Hypothalamus (tissue), 51 donors: ENCODE data around the gene AMBP.

ENCODE experiments used
- DNase-seq, 51 donors: peaks; one replicate each; lab custom pipeline; 2025; lab: John Stamatoyannopoulos, UW

The AMBP gene

GRCh38 chr9:114077162-114077837, 800 bp downstream of the AMBP start:
- no peak for DNase-seq

- no peak for DNase-seq
Measured at GRCh38 chr9:114076237-114077161, 1.6 kb downstream of the AMBP start.

GRCh38 chr9:114075602-114076001, 2.5 kb downstream of the AMBP start:
- DNase-seq, result no peak

DNA sequence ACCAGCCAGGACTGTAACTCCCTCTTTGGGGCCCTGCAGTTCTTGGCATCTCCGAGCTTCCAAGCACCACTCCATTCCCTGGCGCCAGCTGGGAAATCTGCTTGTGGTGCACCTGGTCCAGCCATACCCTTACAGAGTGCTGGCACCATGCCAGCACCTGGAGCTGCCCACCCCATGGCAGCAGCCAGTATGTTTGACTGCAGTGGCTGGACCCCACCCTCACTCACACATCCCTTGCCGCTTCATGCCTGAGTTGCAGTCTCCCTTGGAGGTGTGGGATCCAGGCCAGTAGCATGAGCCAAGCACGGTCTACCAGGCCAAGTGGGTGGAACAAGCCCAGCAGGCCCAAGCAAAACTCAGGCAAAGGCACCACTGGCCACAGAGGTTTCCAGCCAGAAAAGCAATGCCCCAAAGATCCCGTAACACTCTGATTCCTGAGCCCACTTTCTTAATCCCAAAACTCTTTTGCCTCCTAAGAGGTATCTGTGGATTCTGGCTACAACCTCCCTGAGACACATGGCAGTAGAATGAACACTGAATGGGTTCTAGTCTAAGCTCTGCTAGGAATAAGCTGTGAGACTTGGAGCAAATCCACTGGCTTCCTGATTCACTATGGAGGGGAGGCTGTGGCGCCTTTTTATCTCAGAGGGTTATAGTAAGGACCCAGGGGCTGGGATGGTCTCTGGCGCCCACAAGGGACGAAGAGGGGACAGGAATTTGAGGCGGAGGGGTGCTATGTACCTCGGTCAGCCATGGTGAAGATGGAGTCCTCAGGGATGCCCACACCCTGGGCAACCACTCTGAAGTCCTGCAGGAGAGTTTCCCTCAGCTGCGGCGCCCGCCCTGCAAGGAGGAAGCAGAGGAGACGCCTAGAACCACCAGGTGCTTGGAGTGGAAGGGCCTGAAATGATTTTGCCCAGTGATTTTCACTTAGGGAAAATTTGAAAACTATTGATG, 5.6 kb downstream of the AMBP start:
- peak in 29 of 51 donors; percentile 4 to 62 (median 32) for DNase-seq

DNA sequence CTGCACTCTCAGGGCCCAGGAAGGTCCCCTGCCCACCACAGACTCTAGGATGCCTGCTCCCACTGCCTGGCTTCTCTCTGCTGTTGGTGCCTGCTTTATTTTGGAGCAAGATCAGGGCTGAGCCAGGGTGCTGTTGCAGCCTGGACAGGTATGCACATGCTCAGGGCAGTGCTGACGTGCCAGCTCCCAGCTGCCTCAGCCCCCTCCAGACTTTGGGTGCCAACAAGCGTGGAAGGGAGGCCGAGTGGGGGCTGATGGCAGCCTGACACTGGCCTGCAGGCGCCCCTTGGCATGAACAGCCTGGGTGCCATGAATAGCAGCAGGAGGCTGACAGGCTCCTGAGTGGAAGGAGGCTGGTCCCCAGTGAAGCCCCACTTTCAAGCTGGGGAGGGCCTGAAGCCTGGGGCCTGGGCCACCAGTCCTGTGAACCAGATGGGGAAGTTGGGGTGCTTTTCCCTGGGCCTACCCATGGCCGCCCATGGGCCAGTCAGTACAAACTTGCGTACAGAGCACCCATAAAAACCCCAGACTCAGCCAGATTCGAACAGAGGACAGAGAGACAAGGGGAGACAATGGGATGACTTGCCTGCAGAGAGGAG, 6.8 kb downstream of the AMBP start:
- DNase-seq, result no peak

DNA sequence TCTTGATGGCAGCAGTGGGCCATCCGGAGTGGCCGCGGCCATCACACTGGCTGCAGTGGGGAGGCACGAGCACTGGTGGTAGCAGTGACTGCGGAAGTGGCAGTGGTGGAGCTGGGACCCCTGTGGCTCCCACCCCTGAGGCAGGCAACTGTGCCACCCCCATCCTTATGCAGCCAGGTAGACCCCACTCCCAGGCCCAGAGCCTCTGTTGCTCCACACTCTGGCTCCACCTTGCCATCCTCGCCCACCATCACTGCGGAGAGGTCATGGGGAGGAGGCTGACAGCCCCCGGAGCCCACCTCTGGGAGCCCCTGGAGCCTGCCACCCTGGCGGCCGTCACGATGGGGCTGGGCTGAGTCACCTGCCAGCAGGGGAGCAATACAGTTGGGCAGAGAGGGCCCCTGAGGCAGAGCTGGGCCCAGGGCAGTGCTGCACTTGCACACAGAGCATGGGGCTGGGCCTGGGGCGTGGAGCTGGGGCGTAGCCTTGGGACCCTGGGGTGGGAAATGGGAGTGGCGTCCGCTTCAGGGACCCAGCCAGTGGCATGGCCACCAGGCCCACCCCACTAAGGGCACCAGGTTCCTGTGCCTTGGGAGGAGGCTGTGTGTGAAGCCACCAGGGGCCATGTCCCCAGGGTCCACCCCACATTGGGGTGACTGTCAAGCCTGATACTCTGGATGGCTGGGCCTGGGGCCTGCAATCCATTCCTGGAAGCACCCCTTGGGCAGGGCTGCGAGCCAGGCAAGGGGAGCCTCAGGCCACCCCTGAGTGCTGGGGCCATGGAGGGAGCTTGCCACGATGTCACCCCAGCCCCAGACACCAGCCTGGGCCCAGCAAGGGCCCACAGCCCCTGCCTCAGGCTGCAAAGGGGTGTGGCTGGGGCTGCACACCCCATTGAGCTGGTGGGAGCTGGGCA, 7.7 kb downstream of the AMBP start:
- no peak for DNase-seq

GRCh38 chr9:114069476-114070187, 8.5 kb downstream of the AMBP start:
- no peak for DNase-seq

GRCh38 chr9:114065304-114065703, 12.8 kb downstream of the AMBP start:
- no peak for DNase-seq

DNA sequence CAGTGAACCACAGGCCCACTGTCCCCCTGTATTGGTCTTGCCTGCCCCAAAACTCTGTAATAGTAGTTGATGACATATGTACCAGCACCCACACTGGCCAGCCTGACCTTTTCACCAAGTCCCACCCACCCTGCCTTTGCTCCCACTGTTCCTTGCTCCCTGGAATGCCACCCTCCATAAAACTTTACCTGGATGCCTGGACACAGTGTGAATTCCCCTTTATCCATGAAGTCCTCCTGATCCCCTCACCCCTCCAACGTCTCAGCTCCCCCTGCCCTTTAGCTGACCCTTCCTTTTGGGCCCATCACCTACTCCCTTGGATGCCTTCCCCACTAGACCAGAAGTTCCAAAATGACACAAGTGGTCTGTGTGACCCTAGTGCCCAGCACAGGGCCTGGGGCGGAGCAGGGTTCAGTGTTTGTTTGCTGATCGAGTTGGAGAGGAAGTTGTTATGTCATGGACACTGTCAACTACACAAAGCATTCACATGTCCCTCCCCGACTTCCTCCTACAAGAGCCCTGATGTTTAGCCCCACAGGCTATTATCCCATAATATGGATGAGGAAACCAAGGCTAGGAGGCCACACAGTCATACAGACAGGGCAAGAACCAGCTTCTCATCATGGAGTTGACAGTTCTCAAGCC, 16.1 kb downstream of the AMBP start:
- DNase-seq, result no peak

- DNase-seq, result no peak
Measured at GRCh38 chr9:114061292-114061691, 16.8 kb downstream of the AMBP start.

DNA sequence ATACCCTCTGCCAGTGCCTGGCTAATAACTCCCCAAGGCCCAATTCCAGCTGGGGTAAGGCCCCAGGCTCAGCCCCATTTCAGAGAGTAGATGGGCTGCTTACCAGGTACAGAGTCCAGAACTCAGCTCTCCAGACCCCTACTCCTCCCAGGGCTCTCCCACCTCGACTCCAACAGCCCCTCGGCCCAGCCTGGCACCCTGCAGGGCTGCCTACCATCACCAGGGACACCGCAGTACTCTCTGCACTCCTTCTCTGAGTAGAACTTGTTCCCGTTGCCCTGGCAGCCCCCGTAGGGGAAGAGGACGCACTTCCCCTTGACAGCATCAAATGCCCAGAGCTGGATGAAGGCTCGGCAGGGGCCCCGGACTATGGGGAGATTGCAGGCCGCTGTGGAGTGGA, 17.4 kb downstream of the AMBP start:
- no peak for DNase-seq

GRCh38 chr9:114060070-114060469, 18.0 kb downstream of the AMBP start:
- no peak for DNase-seq

- DNase-seq, result peak in 1 of 51 donors; percentile 14
Measured at GRCh38 chr9:114059047-114059803, 18.9 kb downstream of the AMBP start.

DNA sequence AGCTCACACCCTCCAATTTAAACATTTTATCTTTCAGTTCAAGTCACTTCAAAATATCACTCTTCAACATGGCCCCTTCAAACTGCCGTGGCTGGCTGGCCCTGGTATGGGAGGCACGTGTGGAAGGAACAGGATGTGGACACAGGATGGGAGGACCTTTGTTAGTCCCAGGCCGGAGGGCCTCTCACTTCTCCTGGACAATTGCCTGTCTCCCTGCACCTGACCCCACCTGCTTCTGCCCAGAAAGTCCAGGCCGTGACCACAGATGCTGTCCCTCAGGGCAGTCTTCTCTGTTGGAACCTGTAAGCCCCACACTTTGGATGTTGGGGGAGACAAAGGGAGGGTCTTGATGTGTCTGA, 19.4 kb downstream of the AMBP start:
- no peak for DNase-seq

GRCh38 chr9:114057161-114057885, 20.8 kb downstream of the AMBP start:
- DNase-seq, result no peak

DNA sequence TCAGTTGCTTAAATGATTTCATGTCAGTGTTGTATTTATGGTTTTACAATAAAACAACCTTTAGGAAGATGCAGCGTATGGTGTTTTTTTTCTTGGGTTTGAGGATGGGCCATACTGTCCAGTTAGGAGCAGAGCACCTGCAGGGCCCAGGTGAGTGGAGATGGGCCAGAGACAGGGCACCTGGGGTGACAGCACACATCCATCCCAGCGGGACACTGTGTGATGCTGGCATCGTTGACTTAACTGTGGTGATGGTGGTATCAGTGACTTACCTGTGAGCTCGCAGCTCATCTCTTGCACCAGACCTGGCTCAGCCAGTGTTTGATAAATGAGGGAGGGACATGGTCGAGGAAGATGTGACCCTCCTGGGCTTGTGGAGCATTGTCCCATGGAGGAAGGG, 21.6 kb downstream of the AMBP start:
- no peak for DNase-seq

GRCh38 chr9:114055894-114056293, 22.2 kb downstream of the AMBP start:
- DNase-seq, result no peak
